UCSD-AML1 (cell line): ENCODE measurements around the gene KIF5C.

Source experiments
- DNase-seq: peaks from one replicate; lab custom pipeline; 2025; ENCODE audit not compliant: unreplicated experiment; lab: John Stamatoyannopoulos, UW

The KIF5C gene

DNA sequence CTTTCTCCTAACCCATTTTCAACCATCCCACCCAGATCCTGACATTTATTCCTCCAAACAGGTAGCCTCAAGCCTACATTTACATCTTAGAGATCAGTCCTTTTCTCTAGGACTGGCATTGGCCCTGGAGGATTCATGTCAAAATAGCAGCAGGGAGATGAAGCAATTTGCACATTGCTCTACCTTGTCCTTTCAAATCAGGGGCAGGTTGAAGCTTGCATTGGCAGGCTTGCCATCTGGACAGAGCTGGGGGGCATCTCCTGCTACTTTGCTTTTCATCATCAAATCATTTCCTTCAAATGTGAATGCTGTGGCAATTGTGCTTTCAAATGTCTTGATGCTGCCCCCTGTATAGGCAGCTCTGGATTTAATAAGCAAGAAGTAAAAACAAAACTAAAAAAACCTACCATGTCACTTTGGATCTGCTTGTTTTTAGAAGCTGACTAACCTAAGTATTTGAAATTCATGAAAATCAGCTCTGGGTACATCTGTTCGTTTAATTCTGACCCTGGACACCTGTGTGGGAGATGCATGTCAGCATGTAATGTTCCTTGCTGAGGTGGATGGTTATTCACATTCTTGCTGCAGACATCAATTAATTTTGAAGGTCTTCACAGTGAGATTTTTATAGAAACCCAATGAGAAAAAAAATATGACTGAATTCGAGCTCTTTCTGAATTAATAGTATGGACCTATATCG, 47.9 kb downstream of the KIF5C start:
- DNase-seq: no peak

DNA sequence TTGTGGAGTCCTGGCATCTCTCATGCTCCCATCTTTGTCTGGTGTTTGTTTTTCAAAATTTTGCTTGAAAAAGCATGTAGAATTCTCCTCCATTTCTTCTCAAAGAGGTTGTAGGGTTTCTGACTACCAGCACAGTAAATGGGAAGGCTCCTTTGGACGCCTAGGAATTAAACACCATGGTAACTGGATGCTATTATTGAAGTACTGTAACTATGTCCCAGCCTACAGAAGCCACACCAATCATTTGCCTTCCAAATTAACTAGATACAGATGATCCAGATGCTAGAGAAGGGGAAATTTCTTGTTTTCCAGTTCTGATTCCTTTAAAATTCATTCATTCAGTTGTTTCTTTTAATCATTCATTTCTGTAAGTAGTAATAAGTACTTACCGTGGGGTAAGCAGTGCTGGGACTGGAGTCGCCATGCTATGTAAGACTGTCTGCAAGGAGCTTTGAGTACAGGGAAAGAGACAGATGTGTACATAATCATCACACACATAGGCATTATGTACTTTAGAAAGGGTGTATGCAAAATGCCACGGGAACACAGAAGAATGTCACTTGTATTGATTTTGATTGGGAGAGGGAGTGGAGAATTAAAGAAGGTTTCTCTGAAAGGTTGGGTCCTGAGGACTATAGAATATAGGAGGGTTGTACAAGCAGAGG, 49.6 kb downstream of the KIF5C start:
- no peak for DNase-seq

- DNase-seq: peak; percentile 49
These were observed 51.4 kb downstream of the KIF5C start for GRCh38 chr2:148926291-148926961.

GRCh38 chr2:148926981-148927401, 52.0 kb downstream of the KIF5C start:
- peak; percentile 28 for DNase-seq

GRCh38 chr2:148928395-148928794, 53.4 kb downstream of the KIF5C start:
- no peak for DNase-seq

- DNase-seq: no peak
These were observed 55.2 kb downstream of the KIF5C start for GRCh38 chr2:148930046-148930775.

GRCh38 chr2:148932536-148932935, 57.5 kb downstream of the KIF5C start:
- no peak for DNase-seq

DNA sequence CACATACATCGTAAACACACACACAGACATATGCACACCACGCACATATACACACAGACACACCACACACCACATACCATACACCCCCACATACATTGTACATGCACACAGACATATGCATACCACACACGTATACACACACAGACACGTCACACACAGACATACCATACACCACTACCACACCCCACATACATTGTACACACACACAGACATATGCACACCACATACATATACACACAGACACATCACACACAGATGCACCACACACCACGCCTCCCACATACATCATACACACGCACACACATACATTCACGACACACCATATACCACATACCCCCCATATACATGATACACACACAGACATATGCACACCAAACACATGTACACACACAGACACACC, 58.4 kb downstream of the KIF5C start:
- no peak for DNase-seq

DNA sequence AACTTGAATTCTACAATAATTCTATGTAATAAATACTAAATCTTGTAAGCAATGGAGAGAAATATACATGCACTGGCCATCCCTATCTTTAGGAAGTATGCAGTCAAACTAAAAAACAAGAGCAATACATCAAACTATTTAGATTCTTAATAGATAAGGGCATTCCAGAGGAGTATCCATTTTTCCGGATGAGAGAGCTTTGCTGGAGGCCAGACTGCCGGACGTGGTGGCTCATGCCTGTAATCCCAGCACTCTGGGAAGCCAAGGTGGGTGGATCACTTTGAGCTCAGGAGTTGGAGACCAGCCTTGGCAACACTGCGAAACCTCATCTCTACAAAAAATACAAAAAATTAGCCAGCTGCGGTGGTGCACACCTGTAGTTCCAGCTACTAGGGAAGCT, 60.8 kb downstream of the KIF5C start:
- DNase-seq: no peak

DNA sequence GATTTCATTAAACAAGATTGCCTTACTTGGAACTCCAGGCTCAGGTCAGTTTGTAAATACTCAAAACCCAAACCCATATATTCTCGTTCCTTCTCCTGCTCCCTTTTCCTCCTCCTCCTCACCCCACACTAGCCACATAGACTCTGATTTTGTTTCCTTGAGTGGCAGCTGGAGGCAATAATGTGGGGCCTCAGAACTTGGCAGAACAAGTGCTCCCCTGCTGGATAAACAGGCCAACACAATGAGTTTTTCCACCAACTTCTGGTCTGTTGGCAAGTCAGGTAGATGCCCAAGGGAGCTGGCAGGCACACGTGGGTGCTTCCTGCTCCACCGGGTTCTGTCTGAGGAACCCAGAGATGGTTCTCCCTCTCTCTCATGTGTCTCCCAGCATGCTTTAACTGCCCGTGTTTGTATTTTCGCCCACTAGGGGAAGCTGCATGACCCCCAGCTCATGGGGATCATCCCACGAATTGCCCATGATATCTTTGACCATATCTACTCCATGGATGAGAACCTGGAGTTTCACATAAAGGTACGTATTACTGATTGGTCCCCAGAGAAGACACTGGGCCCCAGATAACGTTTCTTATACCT, 61.9 kb downstream of the KIF5C start:
- DNase-seq: no peak

- DNase-seq: no peak
These were observed 64.2 kb downstream of the KIF5C start for GRCh38 chr2:148939271-148939670.

DNA sequence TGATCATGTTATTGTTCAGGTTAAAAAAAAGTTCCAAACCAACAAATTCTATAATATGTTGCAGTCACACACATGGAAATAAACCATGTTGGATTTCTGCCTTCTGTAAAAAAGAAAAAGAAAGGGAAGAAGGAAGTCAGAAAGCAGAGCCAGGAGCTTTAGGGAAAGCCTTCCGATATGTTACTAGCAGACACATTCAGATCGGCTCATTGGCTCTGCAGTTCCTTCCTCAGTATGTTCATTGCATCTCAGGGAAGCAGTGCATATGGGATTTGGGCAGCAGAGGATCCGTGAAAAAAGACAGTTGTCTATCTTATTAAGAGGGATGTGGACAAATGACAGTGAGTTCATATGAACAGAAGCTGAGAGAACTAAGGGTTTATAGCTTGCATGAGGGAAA, 68.1 kb downstream of the KIF5C start:
- no peak for DNase-seq

- no peak for DNase-seq
These were observed 69.5 kb downstream of the KIF5C start for GRCh38 chr2:148944536-148944935.

GRCh38 chr2:148947299-148947698, 72.3 kb downstream of the KIF5C start:
- DNase-seq: no peak

DNA sequence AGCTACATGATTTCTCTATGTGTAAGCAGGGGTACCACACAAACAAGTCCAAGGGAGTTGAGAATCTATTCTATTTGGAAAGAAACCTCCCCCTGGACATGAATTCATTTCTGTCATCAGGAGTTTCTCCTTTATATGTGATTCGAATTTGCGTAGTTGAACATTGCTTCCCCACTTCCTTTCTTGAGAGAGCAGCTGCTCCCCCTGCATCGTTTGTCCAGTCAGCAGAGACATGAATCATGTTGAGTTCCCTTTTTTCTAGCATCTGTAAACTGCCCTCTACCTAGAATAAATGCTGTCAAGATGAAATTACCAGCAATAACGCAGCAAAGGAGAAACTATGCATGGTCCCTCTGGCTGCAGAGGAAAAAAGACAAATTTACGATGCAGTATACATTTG, 73.8 kb downstream of the KIF5C start:
- peak; percentile 15 for DNase-seq

- no peak for DNase-seq
These were observed 74.3 kb downstream of the KIF5C start for GRCh38 chr2:148949348-148949747.

DNA sequence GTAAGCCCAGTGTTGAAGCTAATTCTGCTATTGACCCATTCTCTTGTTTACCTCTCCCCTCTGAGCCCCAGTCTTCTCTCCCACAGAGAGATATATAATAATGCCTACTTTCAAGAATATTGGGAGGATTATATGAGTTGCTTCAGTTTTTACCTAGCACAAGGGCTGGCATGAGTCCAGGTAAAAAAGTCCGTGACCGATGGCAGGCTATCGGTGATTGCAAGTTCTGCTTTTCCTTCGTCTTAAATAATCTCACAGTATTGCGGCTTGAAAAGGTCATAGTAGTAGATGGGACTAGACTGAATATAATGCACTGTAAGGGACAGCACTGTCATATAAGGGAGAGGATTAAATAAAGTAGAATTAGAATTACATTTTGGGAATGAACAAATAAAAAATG, 77.6 kb downstream of the KIF5C start:
- DNase-seq: no peak

- no peak for DNase-seq
These were observed 78.4 kb downstream of the KIF5C start for GRCh38 chr2:148953426-148953825.

- DNase-seq: no peak
These were observed 79.5 kb downstream of the KIF5C start for GRCh38 chr2:148954536-148954935.

DNA sequence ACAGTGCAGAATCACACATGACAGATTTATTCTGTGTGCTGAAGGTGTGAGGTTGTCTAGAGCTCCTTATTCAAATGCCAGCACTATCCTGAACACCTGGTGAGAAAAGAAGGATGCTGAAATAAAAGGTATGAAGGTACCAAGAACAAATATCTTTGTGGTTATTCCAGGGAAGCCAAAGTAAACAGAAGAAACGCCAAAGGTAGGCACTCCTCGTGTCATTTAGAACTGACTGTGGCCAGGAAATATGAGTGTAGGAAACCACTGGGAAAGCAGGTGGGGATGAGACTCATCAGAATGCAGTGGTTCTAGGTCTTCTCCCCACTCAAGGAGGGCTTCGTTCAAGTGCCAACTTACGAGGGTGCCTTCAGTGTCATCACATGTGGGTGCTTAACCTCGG, 80.8 kb downstream of the KIF5C start:
- DNase-seq: no peak

- no peak for DNase-seq
These were observed 82.0 kb downstream of the KIF5C start for GRCh38 chr2:148957023-148957422.
